ENCODE results near the gene SPAST. TPM values are rescaled to one million over a fixed set of nuclear protein-coding genes. Genes with fewer than 3 reads are reported as not detected.
"Not testable (repeated sequence)": the region's sequence is repeated elsewhere in the genome, so short reads cannot be mapped to it uniquely, and the experiment has no call there.

The SPAST gene
- total RNA-seq, 3 donors from 2014 or later: 16.2 to 19.8 (median 17.5) TPM

GRCh38 chr2:32166115-32166574 is 102.8 kb downstream of the SPAST start:
- H3K4me1 Mint-ChIP-seq (ENCODE audit: low read depth): peaks cover 31% of the 10 kb centered on the region
- ATAC-seq (peak in 1 of 2 donors; percentile 4), DNase-seq (no peak)
- H3K36me3 Mint-ChIP-seq (ENCODE audit: insufficient read depth): peaks cover 3% of the 10 kb centered on the region
- H3K4me3 Mint-ChIP-seq: peak overlapping the region; percentile 99
- H3K27me3 Mint-ChIP-seq (ENCODE audit: low read depth): no peaks in the 10 kb centered on the region
- no peaks in the 10 kb centered on the region for H3K9me3 Mint-ChIP-seq

GRCh38 chr2:32168513-32168912 is 105.2 kb downstream of the SPAST start:
- H3K4me1 Mint-ChIP-seq (ENCODE audit: low read depth): peaks cover 40% of the 10 kb centered on the region
- no peak for ATAC-seq
- DNase-seq: no peak
- H3K27me3 Mint-ChIP-seq (ENCODE audit: low read depth): no peaks in the 10 kb centered on the region
- H3K4me3 Mint-ChIP-seq: no peak overlapping the region
- H3K9me3 Mint-ChIP-seq: no peaks in the 10 kb centered on the region
- H3K36me3 Mint-ChIP-seq (ENCODE audit: insufficient read depth): peaks cover 18% of the 10 kb centered on the region

GRCh38 chr2:32172870-32173269 is 109.5 kb downstream of the SPAST start:
- H3K4me3 Mint-ChIP-seq: no peak overlapping the region

GRCh38 chr2:32182667-32183066 is 119.3 kb downstream of the SPAST start:
- Mint-ChIP-seq H3K36me3 (ENCODE audit: insufficient read depth) (peaks cover 17% of the 10 kb centered on the region), H3K9me3 (no peaks in the 10 kb centered on the region), H3K4me3 (no peak overlapping the region), H3K27me3 (ENCODE audit: low read depth) (no peaks in the 10 kb centered on the region), H3K4me1 (ENCODE audit: low read depth) (peaks cover 1% of the 10 kb centered on the region)
- ATAC-seq (no peak), DNase-seq (no peak)

More at GRCh38 chr2:32172870-32173269, 109.5 kb downstream of the SPAST start:
- H3K4me1 Mint-ChIP-seq (ENCODE audit: low read depth): peaks cover 17% of the 10 kb centered on the region
- H3K36me3 Mint-ChIP-seq (ENCODE audit: insufficient read depth): peaks cover 30% of the 10 kb centered on the region
- DNase-seq (no peak), ATAC-seq (no peak)
- H3K27me3 Mint-ChIP-seq (ENCODE audit: low read depth): no peaks in the 10 kb centered on the region
- no peaks in the 10 kb centered on the region for H3K9me3 Mint-ChIP-seq

GRCh38 chr2:32189011-32189410 is 125.7 kb downstream of the SPAST start:
- H3K9me3 Mint-ChIP-seq: no peaks in the 10 kb centered on the region
- H3K4me3 Mint-ChIP-seq: no peak overlapping the region
- no peak for ATAC-seq
- H3K36me3 Mint-ChIP-seq (ENCODE audit: insufficient read depth): peaks cover 18% of the 10 kb centered on the region
- H3K4me1 Mint-ChIP-seq (ENCODE audit: low read depth): peaks cover 21% of the 10 kb centered on the region
- no peak for DNase-seq
- no peaks in the 10 kb centered on the region for H3K27me3 Mint-ChIP-seq (ENCODE audit: low read depth)

- Mint-ChIP-seq H3K9me3 (no peaks in the 10 kb centered on the region), H3K4me1 (ENCODE audit: low read depth) (peaks cover 21% of the 10 kb centered on the region), H3K27me3 (ENCODE audit: low read depth) (no peaks in the 10 kb centered on the region), H3K4me3 (no peak overlapping the region), H3K36me3 (ENCODE audit: insufficient read depth) (peaks cover 14% of the 10 kb centered on the region)
- DNase-seq (no peak), ATAC-seq (no peak)
These were observed 129.1 kb downstream of the SPAST start for GRCh38 chr2:32192418-32192817.

- Mint-ChIP-seq H3K36me3 (ENCODE audit: insufficient read depth) (peaks cover 38% of the 10 kb centered on the region), H3K9me3 (no peaks in the 10 kb centered on the region), H3K27me3 (ENCODE audit: low read depth) (no peaks in the 10 kb centered on the region), H3K4me1 (ENCODE audit: low read depth) (no peaks in the 10 kb centered on the region), H3K4me3 (no peak overlapping the region)
- DNase-seq: no peak
- no peak for ATAC-seq
These were observed 137.5 kb downstream of the SPAST start for GRCh38 chr2:32200814-32201213.

GRCh38 chr2:32203428-32203827 is 140.1 kb downstream of the SPAST start:
- H3K36me3 Mint-ChIP-seq (ENCODE audit: insufficient read depth): peaks cover 36% of the 10 kb centered on the region
- DNase-seq; ATAC-seq; H3K27me3 Mint-ChIP-seq (ENCODE audit: low read depth); H3K4me3 Mint-ChIP-seq; H3K9me3 Mint-ChIP-seq; H3K4me1 Mint-ChIP-seq (ENCODE audit: low read depth): not testable (repeated sequence)

Other genes with a start within 250 kb of the SPAST start
- 10 to 100 TPM; 71.1 to 75.3 (median 73.6) TPM for gene MEMO1, start 52.5 kb upstream of the SPAST start, total RNA-seq
- gene DPY30, start 23.8 kb upstream of the SPAST start, total RNA-seq: 10 to 100 TPM; 65.0 to 70.0 (median 66.1) TPM
- gene SLC30A6, start 102.3 kb downstream of the SPAST start, total RNA-seq: 10 to 100 TPM; 23.5 to 30.7 (median 23.5) TPM
- not detected for gene NLRC4, start 201.3 kb downstream of the SPAST start, total RNA-seq
- gene YIPF4, start 214.3 kb downstream of the SPAST start, total RNA-seq: 10 to 100 TPM; 36.2 to 37.0 (median 36.6) TPM